IMR-90 (cell line): ENCODE results near the gene ARSA. TPM values are rescaled to one million over a fixed set of nuclear protein-coding genes. Genes with fewer than 3 reads are reported as not detected.

ENCODE experiments used
- ATAC-seq: fragments of 200-7000 bp; cut with Tn5 transposase; 2 replicates; pipeline ENCODE4 v1.9.1; 2020; ENCODE audit warnings: low read depth, mild to moderate bottlenecking, moderate library complexity
- BruUV-seq: library from RNA; stranded (reverse); fragments of 400-500 nt; replicated peaks from 2 replicates; lab custom pipeline; 2021; lab: Mats Ljungman, UMichigan
- CTCF ChIA-PET: fragments of 300-600 bp; formaldehyde crosslinking; extraction: SDS; loops from one replicate; lab custom pipeline; 2021; ENCODE audit warnings: antibody characterized with exemption; lab: Yijun Ruan, JAX
- POLR2A ChIA-PET: fragments of 300-600 bp; sonication (Branson Sonifier 250); formaldehyde crosslinking; loops from one replicate; lab custom pipeline; 2022; ENCODE audit warnings: antibody characterized with exemption; ENCODE audit not compliant: unreplicated experiment; lab: Charles Lee
- DNase-seq: peaks from one replicate; pipeline ENCODE4 v3.0.0; 2013
- H2AFZ ChIP-seq: replicated peaks from 2 replicates; pipeline ENCODE3; 2013; ENCODE audit warnings: low read length, mild to moderate bottlenecking; ENCODE audit not compliant: poor library complexity
- H2AK5ac ChIP-seq: 2 replicates; pipeline ENCODE4 v1.6.1; 2013; ENCODE audit warnings: low read depth, low read length, inconsistent platforms
- H2AK9ac ChIP-seq: replicated peaks from 2 replicates; pipeline ENCODE3; 2013; ENCODE audit warnings: mild to moderate bottlenecking, low read depth, low read length, moderate library complexity; ENCODE audit not compliant: poor library complexity
- H2BK120ac ChIP-seq: 2 replicates; pipeline ENCODE4 v1.6.1; 2013; ENCODE audit warnings: low read depth, low read length, inconsistent platforms
- H2BK15ac ChIP-seq: 3 replicates; pipeline ENCODE4 v1.6.1; 2013; ENCODE audit warnings: low read depth, low read length, inconsistent platforms
- H2BK20ac ChIP-seq: 2 replicates; pipeline ENCODE4 v1.6.1; 2013; ENCODE audit warnings: low read depth, mild to moderate bottlenecking, inconsistent platforms, low read length, moderate library complexity
- H2BK5ac ChIP-seq: 2 replicates; pipeline ENCODE4 v1.6.1; 2013; ENCODE audit warnings: mild to moderate bottlenecking, low read depth, low read length, inconsistent platforms; ENCODE audit not compliant: poor library complexity, severe bottlenecking
- H3K14ac ChIP-seq: replicated peaks from 2 replicates; pipeline ENCODE4 v1.6.1; 2013; ENCODE audit warnings: low read depth, low read length, inconsistent platforms
- H3K18ac ChIP-seq: 2 replicates; pipeline ENCODE4 v1.6.1; 2013; ENCODE audit warnings: low read depth, low read length, control low read depth
- H3K23ac ChIP-seq: 2 replicates; pipeline ENCODE4 v1.6.1; 2013; ENCODE audit warnings: low read depth, low read length, inconsistent platforms
- H3K27ac ChIP-seq: 2 replicates; pipeline ENCODE4 v1.5.1; 2013; ENCODE audit warnings: mild to moderate bottlenecking, control low read depth, low read length; ENCODE audit not compliant: insufficient read depth
- H3K27me3 ChIP-seq: 2 replicates; pipeline ENCODE4 v1.6.1; 2013; ENCODE audit warnings: low read length; ENCODE audit not compliant: control insufficient read depth, insufficient read depth
- H3K36me3 ChIP-seq: 2 replicates; pipeline ENCODE4 v1.6.1; 2013; ENCODE audit warnings: low read length, mixed read lengths; ENCODE audit not compliant: control insufficient read depth, insufficient read depth
- H3K4ac ChIP-seq: 2 replicates; pipeline ENCODE4 v1.6.1; 2013; ENCODE audit warnings: low read depth, low read length, inconsistent platforms
- H3K4me1 ChIP-seq: 2 replicates; pipeline ENCODE4 v1.6.1; 2013; ENCODE audit warnings: low read length, mixed read lengths; ENCODE audit not compliant: control insufficient read depth, insufficient read depth
- H3K4me2 ChIP-seq: 2 replicates; pipeline ENCODE4 v1.6.1; 2013; ENCODE audit warnings: low read depth, mild to moderate bottlenecking, control low read depth, low read length, moderate library complexity
- H3K4me3 ChIP-seq: 2 replicates; pipeline ENCODE4 v1.5.1; 2013; ENCODE audit warnings: low read depth, mild to moderate bottlenecking, control low read depth, low read length, moderate library complexity; ENCODE audit not compliant: insufficient read depth
- H3K56ac ChIP-seq: 2 replicates; pipeline ENCODE4 v1.6.1; 2013; ENCODE audit warnings: low read length, inconsistent platforms; ENCODE audit not compliant: insufficient read depth; ENCODE audit errors: extremely low read depth
- H3K79me1 ChIP-seq, 2 experiments: 2 replicates each; pipeline ENCODE4 v1.6.1; 2013; ENCODE audit warnings: low read length in 2 of 2, inconsistent platforms in 1 of 2, low read depth in 1 of 2
- H3K9ac ChIP-seq: 2 replicates; pipeline ENCODE4 v1.6.1; 2013; ENCODE audit warnings: low read depth, low read length, control low read depth
- H3K9me1 ChIP-seq: 2 replicates; pipeline ENCODE4 v1.6.1; 2013; ENCODE audit warnings: low read length, inconsistent platforms; ENCODE audit not compliant: insufficient read depth
- H3K9me3 ChIP-seq: 2 replicates; pipeline ENCODE4 v1.6.1; 2013; ENCODE audit warnings: low read length; ENCODE audit not compliant: control insufficient read depth, insufficient read depth
- H4K20me1 ChIP-seq: 2 replicates; pipeline ENCODE4 v1.6.1; 2013; ENCODE audit warnings: low read length, inconsistent platforms; ENCODE audit not compliant: insufficient read depth
- H4K5ac ChIP-seq: 2 replicates; pipeline ENCODE4 v1.6.1; 2013; ENCODE audit warnings: mild to moderate bottlenecking, low read depth, low read length, control low read depth
- H4K8ac ChIP-seq, 2 experiments: 2 replicates each; pipeline ENCODE4 v1.6.1; 2013; ENCODE audit warnings: low read depth in 2 of 2, low read length in 2 of 2, control low read depth in 1 of 2, inconsistent platforms in 1 of 2
- H4K91ac ChIP-seq: 2 replicates; pipeline ENCODE4 v1.6.1; 2013; ENCODE audit warnings: low read depth, low read length, inconsistent platforms; ENCODE audit not compliant: insufficient read depth
- NFE2L2 ChIP-seq: fragments of 150-350 bp; IDR thresholded peaks from 2 replicates; pipeline ENCODE4 v1.6.1; 2016; ENCODE audit warnings: low read depth, mild to moderate bottlenecking, low read length
- RAD21 ChIP-seq: IDR thresholded peaks from 2 replicates; pipeline ENCODE4 v1.6.1; 2012; ENCODE audit warnings: low read length, improper control_type of control experiment
- RFX5 ChIP-seq: IDR thresholded peaks from 2 replicates; pipeline ENCODE4 v1.8.0; 2012; ENCODE audit warnings: low read depth, mild to moderate bottlenecking, low read length, moderate library complexity
- SMC3 ChIP-seq: fragments of 150-350 bp; IDR thresholded peaks from 2 replicates; pipeline ENCODE4 v1.6.1; 2016; ENCODE audit warnings: low read depth, mild to moderate bottlenecking, antibody characterized with exemption, low read length, moderate library complexity
- WGBS, 2 experiments: methylation state at CpG; one replicate each; pipeline versions ENCODE4 v1.1.5 to v1.1.7; 2013; ENCODE audit warnings: missing lambda C conversion rate in 2 of 2; ENCODE audit not compliant: insufficient read length in 1 of 2; ENCODE audit errors: extremely low coverage in 2 of 2; 5-methylcytosine and 5-hydroxymethylcytosine counted together
- dilution Hi-C: fragments of 300-500 bp; cut with HindIII; formaldehyde crosslinking; loops from one replicate; pipeline ENCODE4 v1.14.3; 2018; ENCODE audit warnings: low sequenced_read_pairs; ENCODE audit not compliant: unreplicated experiment
- in situ Hi-C: fragments of 300-500 bp; cut with MboI; formaldehyde crosslinking; loops from 3 replicates; pipeline ENCODE4 v1.14.3; 2019; ENCODE audit warnings: low sequenced_read_pairs, inconsistent platforms, mixed read lengths
- intact Hi-C: fragments of 100-400 bp; cut with micrococcal nuclease; formaldehyde crosslinking; loops from 2 replicates; pipeline ENCODE4 v1.10.0; 2022
- polyA plus RNA-seq, 3 experiments: library from polyadenylated mRNA; depleted of rRNA; stranded (reverse); fragments of >200 nt; gene quantifications; 2 replicates each; pipeline ENCODE4 v1.2.3, GENCODE V29; 2012; ENCODE audit warnings: low replicate concordance in 1 of 3
- total RNA-seq: library from RNA; depleted of rRNA; stranded (reverse); fragments of >200 nt; gene quantifications from 2 replicates; pipeline ENCODE4 v1.2.3, GENCODE V29; 2012
- TF ChIP-seq, protein P1 (sequence below): conservative IDR thresholded peaks from 2 replicates; pipeline ENCODE4 v1.5.1; 2012; ENCODE audit warnings: mild to moderate bottlenecking, low read depth, low read length, improper control_type of control experiment

ARSA gene
- total and polyA plus RNA-seq, 2 of the 4 experiments (the other 2 are of a cell fraction) = 3.4 to 24.2 TPM

DNA sequence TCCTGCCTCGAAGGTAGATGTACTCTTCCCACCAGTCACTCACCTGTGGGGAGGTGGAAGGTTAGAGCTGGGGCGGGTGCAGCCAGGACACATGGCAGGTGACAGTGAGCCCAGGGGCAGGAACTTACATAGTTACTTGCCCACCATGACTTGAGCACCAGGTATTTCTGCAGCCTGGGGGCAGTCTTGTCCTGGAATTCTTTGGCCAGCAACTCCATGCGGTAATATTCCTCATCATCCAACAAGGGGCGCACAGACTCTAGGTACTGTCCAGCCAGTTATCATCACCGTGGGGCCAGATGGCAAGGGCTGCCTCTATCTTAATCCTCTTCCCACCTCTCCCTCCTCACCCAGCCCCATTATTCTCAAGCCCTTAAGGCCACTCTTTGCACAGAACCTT, 51.9 kb downstream of the ARSA start:
- Histone ChIP-seq H3K27ac (no peak overlapping the region), H3K4me2 (no peak overlapping the region), H3K18ac (no peak overlapping the region), H3K9ac (no peak overlapping the region), H3K56ac (no peak overlapping the region), H3K9me3 (no peaks in the 10 kb centered on the region), H4K8ac (no peak overlapping the region), H3K4me3 (no peak overlapping the region), H2BK20ac (no peak overlapping the region), H2AK9ac (no peak overlapping the region), H2AFZ (no peak overlapping the region), H4K20me1 (no peaks in the 10 kb centered on the region), H2BK15ac (no peak overlapping the region), H2BK5ac (no peak overlapping the region), H4K5ac (no peak overlapping the region), H3K4me1 (peaks cover 12% of the 10 kb centered on the region), H4K91ac (no peak overlapping the region), H3K23ac (no peak overlapping the region), H3K79me1 (peaks cover 1 to 17% of the 10 kb centered on the region in 2 experiments; a peak in 3 of 4 replicates), H2AK5ac (no peak overlapping the region), H3K14ac (no peak overlapping the region), H3K9me1 (peaks cover 19% of the 10 kb centered on the region), H3K27me3 (no peaks in the 10 kb centered on the region), H3K36me3 (peaks cover 2% of the 10 kb centered on the region; the same call in 1 of the 2 replicates), H3K4ac (no peak overlapping the region), H2BK120ac (no peak overlapping the region)
- dilution Hi-C loops = no loop called here
- ATAC-seq = 0 out of 2 replicates have a peak, but pooled peaks have one; percentile 38
- ChIA-PET POLR2A (no interaction called here), CTCF (no interaction called here)
- peak; percentile 44 for DNase-seq
- BruUV-seq = no TSS peak
- WGBS, 2 experiments = 43% methylated on average over 1 of the region's 5 CpGs; no CpG with 5 or more reads in 1 of the 2 experiments
- intact Hi-C loops = loop anchor here (5.0 kb wide), 1 partner anchor 46 kb away; no protein-coding TSS in a partner anchor
- TF ChIP-seq RFX5 (no peak), NFE2L2 (no peak), SMC3 (peak; percentile 30; the same call in 1 of the 2 replicates), RAD21 (peak; percentile 61)
- TF ChIP-seq, protein P1, sequence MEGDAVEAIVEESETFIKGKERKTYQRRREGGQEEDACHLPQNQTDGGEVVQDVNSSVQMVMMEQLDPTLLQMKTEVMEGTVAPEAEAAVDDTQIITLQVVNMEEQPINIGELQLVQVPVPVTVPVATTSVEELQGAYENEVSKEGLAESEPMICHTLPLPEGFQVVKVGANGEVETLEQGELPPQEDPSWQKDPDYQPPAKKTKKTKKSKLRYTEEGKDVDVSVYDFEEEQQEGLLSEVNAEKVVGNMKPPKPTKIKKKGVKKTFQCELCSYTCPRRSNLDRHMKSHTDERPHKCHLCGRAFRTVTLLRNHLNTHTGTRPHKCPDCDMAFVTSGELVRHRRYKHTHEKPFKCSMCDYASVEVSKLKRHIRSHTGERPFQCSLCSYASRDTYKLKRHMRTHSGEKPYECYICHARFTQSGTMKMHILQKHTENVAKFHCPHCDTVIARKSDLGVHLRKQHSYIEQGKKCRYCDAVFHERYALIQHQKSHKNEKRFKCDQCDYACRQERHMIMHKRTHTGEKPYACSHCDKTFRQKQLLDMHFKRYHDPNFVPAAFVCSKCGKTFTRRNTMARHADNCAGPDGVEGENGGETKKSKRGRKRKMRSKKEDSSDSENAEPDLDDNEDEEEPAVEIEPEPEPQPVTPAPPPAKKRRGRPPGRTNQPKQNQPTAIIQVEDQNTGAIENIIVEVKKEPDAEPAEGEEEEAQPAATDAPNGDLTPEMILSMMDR = peak; percentile 60
- in situ Hi-C loops = loop anchor here (5.0 kb wide), 1 partner anchor 49 kb away; the partner anchor contains the start of gene SCO2
